ENCODE data around the gene VAC14.

VAC14 gene

DNA sequence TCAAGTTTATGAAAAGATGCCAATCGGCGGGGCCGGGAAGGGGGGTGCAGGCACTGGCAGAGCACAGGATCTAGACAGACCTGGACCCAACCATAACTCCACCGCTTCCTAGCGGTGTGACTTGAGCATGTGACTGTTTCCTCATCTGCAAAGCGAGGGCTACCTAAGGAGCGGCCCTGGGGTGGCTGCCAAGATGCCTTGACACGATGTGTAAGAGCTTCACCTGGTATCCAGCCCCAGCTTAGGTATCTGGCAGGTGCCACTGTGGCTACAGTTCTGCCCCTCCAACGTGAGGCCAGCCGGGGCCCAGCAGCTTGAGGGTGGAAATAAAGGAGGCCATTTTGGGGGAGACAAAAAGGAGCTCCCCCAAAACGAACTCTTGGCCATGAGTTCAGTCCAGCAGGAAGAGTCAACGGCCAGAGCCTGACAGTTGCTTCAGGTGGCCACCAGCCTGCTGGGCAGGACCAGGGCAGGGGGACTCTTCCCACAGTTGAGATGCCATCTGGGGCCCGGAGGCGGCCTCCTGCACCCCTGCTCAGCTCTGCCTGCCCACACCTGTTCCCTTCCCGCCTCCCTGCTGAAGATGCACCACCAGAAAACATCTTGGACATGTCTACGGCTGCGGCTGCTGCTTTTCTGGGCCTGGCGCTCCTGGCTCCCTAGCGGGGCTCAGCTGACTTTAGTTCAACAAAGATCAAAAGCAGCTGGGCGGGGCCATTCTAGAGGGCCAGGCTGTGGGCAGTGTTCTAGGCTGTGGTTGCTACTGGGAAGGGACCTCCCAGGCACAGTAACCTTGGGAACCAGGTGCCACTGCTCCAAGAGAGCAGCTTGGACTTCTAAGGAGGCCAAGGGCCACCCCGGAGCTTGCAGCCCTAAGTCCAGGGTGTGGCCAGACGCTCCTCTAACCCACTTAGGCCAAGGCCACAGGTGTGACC lies 111.7 kb downstream of the VAC14 start:
- no peak for DNase-seq

DNA sequence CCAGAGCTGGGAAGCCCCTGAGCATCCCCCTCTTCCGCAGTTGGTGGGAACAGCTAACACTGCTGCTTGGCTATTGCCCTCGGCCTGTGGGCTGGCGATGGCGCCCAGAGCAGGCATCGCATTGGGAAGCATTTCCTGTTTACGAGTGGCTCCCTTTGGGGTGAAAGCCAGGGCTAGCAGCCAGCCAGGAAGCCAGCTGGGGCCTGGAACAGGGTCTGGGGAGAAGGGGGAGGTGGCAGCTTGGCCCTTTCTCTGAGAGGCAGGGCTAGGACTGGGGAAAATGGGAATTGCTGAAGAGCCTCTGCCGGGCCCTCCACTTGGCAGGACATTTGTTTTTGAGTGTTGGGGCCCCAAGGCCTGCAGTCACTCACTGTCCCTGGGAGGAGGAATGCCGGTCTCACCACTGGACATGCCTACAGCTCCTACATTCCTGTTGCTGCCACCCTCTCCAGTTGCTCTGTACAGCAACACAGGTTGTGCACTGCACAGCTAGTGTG lies 112.7 kb downstream of the VAC14 start:
- DNase-seq: no peak

DNA sequence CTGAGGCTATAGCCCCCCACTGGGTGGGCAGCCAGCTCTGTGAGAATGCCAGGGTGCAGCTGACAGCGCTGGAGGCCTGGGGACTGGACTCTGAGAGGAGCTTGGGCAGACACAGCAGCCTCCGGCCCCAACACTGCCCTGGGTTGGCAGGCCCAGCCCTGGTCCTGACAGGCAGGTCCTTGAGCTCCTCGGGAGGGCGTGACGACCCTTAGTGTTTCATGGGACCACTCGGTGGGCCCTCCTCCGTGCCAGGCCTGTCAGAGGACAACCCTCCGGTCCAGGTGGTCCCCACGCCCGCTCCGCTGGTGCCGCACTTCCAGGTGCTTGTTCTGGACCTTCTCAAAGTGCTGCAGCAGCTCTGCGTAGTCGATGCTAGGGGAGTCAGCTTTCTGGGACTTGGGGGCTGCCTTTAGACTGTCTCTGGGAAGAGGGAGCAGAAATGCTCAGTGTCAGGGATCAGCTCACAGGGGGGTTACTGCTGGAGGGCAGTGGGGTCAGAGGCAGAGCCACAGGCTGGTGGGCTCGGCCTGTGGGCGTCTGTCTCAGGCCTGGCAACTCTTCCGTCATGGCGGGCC lies 113.2 kb downstream of the VAC14 start:
- no peak for DNase-seq

DNA sequence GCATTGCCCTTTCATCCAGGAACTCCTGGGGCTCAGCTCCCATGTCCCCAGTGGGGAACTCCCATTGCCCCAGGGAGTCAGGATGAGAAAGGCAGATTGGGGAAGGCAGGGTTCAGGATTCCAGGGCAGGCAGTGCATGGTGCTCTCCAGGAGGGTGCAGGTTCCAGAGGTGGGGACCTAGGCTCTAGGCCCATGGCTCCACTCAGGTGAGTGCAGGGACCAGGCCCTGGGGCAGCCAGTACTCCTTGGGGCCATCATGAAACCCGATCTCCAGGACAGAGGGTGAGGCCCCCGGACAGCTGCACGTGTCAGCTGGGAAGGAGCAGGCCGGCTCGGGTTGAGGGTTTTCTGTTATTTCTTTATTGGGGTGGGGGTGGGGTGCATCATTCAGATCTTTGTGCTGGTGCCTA lies 113.9 kb downstream of the VAC14 start:
- DNase-seq: no peak

DNA sequence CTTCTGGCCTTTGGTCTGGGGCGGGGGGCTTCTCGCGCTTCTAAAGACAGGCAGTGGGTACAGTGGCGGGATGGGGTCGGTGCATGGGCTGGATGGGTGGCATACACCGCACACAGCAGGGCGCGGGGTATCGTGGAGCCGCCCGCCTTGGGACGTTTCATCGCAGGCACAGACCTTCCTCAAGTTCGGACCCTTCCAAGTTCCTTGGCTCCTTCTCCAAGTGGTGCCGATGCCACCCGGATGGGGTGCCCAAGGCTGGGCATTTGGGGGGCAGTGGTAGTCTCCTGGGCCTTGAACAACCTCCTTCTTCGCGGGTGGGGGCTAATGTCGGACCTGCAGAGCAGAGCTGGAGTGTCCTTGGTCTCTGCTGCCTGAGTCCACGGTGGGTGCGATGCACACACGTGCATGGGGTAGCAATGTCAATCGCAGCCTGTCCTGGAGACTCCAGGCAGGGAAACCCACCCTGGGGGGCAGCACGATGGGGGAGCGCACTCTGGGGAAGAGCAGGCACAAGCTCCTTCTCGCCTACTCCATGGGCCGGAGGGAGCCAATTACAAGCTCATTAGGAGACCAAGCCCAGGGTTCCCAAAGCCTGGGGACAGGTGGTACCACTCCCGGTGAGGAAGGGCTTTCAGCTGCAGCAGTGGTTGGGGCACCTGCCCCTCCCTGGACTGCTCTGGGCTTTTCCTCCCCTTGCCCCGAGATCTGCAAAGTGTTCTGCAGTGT lies 114.4 kb downstream of the VAC14 start:
- DNase-seq: no peak

DNA sequence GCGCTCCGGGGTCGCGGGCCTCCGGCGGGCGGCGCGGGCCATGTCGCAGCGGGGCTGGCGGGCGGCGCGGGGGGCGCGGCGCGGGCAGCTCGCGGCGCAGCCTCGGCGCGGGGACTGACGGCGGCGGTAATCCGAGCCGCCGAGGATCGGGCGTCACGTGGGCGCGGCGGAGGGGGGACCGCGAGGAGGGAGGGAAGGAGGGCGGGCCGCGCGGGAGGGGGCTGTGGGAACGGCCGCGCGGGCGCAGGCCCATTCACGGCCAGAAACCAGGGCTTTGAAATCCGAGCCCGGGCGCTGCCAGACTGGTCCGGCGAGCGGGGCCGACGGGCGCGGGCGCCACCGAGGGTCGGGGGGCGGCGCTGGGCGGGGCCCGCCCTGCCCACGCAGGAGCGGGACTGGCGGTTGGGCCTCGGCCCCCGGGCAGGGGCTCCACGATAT lies 115.0 kb downstream of the VAC14 start, which contains the start of gene MTSS2:
Gene MTSS2 (minus strand): TSS at position 116 of the 438 bp plus-strand sequence. CDS start 262 bp downstream, outside the sequence.
- DNase-seq: peak; percentile 55

DNA sequence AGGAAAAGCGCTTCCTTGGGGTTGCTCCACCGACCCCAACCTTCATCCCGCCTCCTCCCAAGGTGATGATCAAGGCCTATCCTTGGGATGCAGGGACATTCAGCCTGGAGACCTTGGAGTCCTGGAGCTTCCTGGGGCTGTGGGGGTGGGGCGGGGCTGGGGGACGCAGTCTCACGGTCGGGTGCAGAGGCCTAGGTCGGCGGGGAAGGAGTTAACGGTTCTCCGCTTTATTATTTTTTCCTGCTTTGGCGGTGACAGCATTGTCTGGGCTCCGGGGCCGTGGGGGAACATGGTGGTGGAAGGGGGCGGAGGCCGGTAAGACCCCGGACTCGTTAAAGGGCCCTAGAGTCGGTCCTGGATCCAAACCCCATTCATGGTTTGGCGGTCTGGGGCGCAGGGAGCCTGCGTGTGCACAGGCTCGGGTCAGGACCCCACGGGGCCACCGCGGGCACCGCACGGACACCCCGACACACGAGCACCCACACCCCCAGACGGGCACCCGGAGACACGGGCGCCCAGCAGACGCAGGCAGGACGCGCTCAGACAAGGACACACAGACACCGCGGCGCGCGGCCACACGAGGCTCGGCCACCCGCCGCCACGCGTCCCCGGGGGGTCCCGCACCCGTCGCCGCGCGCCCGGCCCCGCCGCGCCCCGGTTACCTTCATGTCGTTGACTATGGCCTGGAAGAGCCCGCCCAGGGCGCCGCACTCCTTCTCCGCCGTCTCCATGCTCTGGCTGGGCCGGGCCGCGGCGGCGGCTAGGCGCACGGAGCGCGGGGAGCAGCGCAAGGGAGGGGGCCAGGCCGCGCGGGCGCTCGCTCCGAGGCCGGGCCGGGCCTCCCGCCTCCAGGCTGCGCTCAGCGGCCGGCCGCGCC lies 115.7 kb downstream of the VAC14 start:
- peak; percentile 4 for DNase-seq

DNA sequence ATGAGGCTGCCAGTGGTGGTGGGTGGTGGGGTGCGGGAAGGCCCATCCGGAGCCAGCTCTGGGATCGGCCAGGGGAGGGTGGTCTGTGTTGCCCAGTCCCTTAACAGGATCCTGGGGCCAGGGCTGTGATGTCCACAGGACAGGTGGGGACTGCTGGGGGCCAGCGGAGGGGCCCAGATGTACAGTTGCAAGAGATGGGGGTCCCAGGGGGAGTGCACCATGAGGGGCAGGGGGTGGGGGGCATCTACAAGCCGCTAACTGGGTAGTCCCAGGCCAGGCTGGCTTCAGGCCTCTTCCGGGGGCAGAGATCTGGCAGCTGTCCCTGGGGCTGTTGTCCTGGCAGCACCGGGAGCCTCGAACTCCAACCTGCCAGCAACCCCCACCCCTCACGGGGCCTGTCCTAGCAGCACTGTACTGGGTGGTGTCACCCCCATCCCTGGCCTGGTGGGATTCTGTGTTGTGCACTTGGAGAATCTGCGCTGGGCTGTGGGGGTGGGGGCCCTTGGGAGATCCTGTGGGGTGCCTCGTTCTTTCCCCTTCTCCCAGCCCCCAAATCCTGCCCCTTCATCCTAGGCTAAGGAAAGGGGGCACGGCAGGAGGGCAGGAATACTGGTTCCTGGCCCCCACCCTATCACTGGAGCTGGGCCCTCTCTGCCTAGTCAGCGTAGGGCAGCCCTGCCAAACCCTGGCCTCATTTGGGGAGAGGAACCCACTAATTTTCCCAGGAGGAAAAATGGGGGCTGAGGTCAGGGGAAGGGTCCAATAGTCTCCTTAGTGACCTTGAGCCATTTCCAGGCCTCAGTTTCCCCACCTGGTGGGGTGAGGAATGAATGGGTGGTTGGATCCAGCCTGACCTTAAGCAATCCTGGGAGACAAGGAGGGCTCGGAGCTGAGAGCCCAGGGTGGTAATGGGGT lies 116.6 kb downstream of the VAC14 start:
- DNase-seq: no peak

DNA sequence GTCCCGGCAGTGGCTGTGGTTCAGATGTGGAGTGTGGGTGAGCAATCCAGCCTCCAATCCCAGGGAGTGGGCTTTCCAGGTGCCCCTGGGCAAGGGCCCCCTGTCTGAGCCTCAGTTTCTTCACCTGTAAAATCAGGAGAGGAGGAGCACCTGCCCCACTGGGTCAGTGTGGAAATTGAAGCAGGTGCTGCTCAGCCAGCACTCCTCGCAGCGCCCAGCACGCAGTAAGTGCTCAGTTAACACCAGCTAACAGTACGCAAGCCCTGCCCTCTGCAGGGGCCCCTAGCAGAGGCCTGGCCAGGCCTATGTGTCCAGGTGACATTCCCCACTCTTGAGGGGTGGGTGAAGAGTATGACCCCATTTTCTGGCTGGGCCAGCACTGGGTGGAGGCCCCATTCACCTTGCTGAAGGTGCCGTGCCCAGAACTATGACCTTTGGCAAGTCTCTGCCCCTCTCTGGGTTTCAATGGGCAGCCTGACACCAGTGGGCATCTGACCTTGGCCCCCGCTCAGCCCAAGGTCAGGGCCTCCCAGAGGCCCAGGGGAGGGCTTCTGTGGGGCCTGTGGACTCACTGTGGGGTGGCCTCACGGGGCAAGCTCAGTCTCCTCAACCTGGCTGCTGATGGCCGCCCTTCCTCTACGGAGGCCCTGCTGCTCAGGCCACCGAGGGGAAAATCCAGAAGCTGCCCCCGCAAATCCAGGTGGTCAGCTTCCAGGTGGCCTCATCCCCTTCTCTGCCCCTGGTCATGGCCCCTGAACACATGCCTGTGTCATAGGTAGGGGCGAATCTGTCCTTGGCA lies 117.6 kb downstream of the VAC14 start:
- no peak for DNase-seq

DNA sequence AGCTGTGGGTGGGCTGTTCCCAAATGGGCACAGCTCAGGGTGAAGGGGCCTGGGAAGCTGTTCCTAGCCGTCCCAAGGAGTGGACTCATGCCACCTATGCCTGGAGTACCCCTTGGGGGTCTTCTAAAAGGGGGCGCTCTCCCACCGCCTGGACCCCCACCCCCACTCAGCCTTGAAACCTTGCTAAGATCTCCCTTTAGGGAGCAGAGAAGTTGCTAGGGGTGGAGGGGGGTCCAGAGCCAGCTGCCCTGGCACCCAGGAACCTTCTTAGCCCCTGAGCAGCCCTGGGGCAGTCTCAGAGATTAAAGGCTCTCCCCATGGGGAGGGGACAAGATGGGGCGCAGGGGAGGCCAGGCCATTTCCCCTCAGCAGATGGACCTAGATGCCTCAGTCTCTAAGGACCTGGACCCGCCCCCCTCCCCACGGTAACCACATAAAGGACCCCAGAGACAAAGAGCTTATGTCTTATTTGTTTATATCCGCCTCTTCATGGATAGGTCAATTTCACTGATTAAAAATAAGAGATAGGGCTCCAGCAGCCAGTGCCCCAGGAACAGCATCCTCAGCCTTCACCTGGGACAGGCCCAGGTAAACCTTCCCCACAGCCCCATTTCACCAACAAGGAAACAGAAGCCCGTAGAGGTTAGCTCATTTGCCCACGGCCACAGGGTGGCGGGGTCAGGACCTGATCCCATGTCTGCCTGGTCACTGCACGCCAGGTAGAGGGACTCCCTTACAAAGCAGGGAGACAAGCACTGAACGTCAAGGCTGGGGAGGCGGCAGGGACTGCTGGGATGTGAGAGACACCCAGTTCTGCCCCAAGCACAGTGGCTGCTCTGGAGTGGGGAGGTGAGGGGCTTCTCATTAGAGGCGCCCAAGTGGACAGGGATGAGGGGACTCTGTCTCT lies 118.5 kb downstream of the VAC14 start:
- DNase-seq: no peak

DNA sequence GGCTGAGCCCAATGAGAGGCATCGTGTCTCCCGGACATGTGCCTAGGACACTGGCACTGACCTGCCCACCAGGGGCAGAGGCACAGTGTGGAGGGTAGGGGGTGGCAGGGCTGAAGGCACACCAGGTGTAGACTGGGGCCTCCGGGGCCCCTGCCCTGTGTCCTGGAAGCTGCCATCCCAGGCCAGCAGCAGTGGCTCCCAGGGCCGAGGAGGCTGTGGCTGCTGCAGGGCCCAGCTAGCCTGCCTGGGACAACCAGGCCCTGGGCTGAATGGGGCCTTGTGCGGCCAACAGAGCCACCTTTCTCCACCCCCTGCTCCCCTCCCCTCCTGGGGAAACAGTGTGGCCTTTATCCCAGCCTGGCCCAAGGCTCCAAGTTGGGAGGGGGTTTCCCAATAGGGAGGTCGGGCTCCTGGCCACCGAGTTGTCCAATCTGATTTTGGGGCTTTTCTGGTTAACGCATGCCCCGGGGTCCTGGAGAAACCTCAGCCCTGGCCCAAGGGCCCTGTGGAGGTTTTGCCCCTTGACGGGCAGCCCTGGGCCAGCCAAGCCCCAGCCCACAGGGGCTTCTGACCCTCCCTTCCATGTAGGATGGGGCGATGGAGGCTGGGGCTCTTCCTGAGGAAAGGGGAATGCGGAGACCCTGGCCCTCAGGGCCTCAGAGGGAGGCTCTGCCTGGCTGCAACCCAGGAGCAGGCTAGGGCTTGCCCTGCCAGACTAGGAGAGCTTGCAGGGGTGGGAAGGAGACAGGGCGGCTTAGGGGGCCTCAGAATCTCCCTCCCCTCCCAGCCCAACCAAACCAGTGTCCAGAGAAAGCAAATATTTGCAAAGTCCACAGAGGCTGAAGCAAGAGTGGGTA lies 119.3 kb downstream of the VAC14 start:
- no peak for DNase-seq

DNA sequence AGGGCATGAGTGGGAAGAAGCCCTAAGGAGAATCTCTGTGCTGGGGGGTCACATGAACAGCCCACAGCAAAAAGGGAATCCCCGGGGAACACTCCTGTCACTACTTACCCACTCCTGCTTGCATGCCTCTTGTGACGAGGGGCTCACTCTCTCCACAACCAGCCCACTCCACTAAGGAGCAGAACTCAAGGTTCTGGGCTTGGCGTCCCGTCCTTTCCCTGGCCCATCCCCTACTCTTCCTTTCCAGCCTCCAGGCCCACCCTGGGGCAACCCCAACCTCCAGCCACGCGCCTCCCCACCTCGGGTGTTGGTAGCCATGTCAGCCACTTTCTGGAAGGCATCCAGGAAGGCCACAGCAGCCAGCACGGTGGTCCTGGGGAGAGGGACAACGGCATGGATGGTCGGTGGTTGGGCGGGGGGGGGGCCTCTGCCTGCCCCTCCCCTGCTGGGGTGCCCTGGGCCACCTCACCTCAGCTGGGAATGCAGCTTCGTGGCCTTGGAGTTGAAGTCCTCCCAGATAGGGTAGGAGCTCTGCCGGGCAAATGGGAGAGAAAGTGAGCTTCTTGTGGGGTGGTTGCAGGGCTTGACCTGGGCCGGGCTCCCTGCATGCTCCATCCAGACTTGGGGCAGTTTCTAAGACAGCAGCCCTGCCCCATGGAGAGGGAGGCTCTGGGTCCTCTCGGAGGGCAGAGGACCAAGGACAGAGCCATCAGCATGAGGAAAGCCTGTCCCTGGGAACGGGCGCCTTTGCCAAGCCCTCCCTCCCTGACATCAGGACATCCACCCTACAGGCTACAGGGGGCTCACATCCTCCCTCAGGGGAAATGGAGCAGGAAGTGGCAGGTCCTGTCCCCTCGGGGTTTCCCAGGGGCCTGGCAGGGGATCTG lies 120.2 kb downstream of the VAC14 start:
- DNase-seq: no peak

DNA sequence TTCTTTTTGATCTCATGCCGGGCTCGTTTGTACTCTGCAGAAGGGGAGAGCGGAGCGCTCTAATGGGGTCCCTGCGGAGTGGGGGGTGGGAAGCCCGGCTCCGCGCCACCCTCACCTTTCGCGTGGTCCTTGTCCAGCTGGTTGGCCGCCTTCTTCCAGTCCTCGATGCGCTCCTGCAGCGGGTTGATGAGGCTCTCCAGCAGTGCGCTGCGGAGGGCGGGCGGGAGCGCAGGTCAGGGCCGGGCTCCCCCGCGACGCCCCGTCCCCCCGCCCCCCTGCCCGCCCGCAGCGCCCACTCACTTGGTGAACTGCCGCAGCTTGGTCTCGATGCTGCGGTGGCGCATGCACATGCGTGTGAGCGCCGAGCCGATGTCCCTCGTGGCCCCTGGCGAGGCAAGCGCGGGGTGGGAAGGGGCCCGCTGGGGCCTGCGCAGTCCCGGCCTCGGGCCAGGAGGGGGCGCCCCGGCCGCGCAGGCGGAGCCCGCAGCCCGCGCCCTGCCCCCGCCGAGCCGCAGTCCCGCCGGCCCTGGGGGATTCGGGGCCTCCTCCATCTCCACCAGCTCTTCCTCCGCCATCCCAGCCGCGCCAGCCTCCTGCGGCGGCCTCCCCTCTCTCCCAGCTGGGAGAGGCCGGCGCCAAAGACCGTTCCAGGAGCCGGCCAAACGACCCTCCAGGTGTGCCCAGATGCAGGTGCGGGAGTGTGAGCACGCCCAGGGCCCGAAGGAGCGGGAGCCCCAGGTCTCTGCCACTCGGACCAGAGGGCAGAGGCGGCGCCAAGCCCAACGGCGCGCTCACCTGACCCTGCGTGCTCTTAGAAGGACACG lies 121.1 kb downstream of the VAC14 start:
- DNase-seq: no peak

DNA sequence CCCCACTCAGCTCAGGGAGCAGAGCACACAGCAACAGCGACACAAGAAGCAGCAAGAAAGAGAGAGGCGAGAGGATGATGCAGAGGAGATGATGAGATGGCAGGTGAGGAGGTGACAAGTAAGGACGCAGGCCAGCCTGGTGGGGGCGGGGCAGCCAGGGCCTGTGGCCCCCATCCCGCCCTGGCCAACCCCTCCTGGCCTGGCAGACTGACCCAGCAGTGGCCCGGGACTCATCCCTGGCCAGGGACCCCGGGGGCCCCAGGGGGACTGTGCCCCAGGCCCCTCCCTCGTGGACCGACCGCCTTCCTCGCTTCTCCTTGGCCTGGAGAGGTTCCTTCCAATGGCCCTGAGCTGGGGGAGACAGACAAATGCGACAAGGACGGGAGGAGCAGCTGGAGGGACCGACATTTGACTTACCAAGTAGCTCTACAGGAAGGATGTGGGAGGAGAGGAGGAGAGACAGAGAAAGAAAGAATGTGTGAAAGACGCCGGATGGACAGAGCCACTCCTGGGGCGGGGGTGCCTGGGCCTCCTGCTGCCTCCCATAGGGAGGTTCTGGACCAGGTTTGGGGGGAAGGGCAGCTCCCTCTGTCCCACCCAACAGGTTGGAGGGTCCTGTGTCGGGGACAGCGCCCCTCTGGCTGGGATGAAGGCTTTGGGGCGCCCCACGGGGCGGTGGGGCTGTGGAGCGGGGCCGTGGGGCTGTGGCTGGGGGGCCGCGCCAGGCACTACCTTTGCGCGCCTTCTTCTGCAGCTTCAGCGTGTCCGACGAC lies 121.9 kb downstream of the VAC14 start:
- no peak for DNase-seq

DNA sequence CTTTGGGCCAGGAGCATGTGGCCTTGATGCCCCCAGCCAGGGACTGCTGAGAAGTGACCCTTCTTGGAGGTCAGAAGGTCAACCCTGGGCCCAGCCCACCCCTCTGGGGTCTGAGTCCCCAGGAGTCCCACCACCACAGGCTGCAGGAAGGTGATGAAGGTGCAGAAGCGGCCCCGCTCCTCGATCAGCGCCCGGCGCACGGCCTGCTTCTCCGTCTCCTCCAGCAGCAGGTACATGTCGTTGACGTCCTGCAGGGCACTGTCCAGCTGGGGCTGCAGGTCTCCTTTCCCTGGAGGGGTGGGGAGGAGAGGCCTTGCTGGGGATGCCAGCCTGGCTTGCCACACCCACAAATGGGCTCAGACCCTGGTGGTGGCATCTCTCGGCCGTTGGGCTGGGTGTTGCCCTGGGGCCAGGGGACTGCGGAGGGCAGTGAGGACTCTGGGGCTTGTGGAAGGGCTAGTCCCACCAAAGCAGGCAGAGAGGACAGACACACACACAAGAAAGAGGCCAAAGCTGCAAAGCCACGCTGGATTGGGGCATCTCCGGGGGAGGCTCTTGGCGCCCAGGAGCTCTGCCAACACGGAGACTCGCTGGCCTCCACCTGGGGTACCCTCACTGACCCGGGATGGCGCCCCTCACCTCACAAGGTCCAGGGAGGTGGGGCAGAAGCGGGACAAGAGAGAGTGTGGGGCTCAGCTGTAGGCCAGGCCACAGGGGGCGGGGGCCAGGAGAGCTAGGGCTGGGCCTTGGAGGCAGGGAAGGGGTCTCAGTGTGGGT lies 122.6 kb downstream of the VAC14 start:
- no peak for DNase-seq

Data from NCI-H526 treated with DMSO at 0.1 percent for 48 hours (cell line).